ENCODE results near the gene INSYN2A.

The INSYN2A gene

DNA sequence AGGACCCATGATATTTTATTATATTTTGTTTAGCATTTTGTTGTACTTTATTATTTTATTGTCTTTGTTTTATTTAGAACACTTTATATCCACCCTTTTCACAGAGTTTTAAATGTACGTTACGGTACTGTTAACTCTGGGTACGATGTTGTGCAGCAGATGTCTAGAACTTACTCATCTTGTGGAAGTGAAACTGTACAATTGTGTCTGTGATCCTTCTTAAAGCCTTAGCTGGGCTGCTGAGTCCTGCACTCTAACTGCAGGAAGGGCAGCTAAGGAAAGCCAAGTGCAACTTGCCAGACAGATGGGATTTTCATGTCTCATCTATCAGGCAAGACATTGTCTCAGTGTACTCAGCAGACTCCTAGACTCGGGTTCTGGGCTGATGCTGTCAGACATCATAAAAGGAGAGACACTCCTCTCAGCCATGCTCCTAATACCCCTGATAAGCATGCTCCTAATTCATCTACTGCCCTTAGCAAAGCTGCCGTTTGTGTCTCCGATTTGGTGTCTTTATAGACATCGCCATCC lies 14.6 kb upstream of the INSYN2A start:
- no peak for TF ChIP-seq ZFX (IDR thresholded peaks at IDR 0.05)
- TF ChIP-seq, protein P1, sequence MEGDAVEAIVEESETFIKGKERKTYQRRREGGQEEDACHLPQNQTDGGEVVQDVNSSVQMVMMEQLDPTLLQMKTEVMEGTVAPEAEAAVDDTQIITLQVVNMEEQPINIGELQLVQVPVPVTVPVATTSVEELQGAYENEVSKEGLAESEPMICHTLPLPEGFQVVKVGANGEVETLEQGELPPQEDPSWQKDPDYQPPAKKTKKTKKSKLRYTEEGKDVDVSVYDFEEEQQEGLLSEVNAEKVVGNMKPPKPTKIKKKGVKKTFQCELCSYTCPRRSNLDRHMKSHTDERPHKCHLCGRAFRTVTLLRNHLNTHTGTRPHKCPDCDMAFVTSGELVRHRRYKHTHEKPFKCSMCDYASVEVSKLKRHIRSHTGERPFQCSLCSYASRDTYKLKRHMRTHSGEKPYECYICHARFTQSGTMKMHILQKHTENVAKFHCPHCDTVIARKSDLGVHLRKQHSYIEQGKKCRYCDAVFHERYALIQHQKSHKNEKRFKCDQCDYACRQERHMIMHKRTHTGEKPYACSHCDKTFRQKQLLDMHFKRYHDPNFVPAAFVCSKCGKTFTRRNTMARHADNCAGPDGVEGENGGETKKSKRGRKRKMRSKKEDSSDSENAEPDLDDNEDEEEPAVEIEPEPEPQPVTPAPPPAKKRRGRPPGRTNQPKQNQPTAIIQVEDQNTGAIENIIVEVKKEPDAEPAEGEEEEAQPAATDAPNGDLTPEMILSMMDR (conservative IDR thresholded peaks at IDR 0.05) = no peak
- H3K27ac ChIP-seq = no peak overlapping the region

DNA sequence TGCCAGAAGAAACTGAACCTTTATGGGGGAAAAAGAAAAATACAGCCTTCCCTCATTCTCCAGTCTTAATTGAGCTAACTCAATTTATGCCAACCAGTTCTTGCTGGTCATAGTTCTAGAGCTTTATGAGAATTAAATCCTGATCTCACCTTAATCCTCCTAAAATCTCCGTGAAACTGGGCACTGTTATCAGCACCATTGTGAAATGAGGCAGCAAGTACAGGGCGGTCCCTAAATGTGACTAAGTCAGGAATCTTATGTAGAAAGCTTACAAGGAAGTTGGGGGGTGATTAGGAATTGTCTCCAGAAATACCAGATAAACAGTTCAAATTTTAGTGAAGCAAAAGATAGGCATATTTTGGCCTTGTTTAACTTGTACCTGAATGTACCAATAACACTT lies 10.7 kb upstream of the INSYN2A start:
- no peak for TF ChIP-seq ZFX (IDR thresholded peaks at IDR 0.05)
- TF ChIP-seq, protein P1 (conservative IDR thresholded peaks at IDR 0.05) = no peak
- no peak overlapping the region for H3K27ac ChIP-seq

DNA sequence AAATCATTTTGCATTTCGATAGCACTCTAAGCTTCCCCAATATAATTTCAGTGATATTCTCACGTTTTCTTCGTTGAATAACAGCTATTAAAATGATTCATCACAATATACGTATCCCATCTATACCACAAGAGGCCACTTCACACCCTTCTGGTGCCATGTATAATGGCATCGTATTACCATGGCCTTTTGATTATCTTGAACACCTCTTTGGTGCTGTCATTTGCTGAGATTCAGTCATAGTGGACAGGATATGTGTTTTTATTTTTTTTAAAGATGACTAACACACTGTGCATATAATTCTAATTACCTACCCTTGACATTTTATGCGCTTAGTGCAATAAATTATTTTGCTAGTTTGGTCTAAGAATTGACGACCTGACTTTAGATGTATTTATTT lies 6.7 kb upstream of the INSYN2A start:
- TF ChIP-seq, protein P1 (conservative IDR thresholded peaks at IDR 0.05) = no peak
- TF ChIP-seq ZFX (IDR thresholded peaks at IDR 0.05) = no peak
- no peak overlapping the region for H3K27ac ChIP-seq

DNA sequence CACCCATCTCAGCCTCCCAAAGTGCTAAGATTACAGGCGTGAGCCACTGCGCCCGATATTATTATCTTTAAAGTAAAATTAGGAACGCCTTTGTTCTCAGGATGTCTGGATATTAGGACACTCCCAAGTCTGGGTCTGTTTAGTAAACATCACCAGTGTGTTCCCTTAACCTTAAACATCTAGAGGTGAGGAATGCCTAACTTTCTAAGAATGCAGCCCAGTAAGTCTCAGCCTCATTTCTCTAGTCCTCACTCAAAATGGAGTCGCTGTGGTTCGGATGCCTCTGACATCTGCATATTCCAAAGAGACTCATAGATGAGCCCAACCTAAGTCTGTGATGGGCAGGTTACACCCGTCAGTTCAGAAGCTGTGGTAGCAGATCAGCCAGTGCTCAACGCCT lies 4.3 kb upstream of the INSYN2A start:
- no peak for TF ChIP-seq ZFX (IDR thresholded peaks at IDR 0.05)
- TF ChIP-seq, protein P1 (conservative IDR thresholded peaks at IDR 0.05) = no peak
- no peak overlapping the region for H3K27ac ChIP-seq

DNA sequence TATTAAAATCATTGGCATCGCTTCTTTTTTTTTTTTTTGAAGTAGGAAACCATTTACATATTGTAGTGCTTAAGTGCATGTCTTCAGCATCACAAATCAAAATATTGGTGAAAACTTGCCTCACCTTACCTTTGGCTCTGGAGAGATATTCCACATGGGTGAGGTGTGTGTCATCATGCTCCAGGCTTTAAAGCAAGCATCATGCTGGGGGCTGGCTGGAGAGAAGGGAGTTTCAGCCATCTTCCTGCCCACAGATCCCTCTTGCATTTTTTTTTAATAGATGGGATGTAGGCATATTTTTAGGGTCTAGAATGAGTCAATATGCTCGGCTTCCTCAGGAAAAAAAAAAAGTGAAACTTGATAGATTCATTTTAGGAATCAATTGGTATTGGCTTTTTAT lies 2.3 kb upstream of the INSYN2A start:
- TF ChIP-seq, protein P1 (conservative IDR thresholded peaks at IDR 0.05) = peak; percentile 18
- TF ChIP-seq ZFX (IDR thresholded peaks at IDR 0.05) = no peak

DNA sequence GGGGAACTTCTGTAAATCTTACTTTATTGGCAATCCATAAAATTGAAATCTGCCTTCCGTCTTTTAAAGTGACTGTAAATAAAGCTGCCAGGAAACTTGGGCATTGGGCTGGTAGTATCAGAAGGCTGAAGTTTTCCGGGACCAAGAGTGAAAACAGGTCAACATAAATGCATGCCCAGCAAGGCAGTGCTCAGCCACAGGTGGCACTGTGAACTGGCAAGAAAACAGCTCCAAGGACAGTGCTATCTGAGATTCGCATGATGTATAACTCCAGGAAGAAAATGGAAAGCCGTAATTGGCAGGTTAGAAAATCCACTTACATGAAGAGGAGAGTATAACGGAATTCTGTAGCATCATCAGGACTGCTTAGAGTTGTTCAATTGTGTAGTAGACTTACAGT lies 1.9 kb upstream of the INSYN2A start:
- TF ChIP-seq, protein P1 (conservative IDR thresholded peaks at IDR 0.05) = peak; percentile 37
- TF ChIP-seq ZFX (IDR thresholded peaks at IDR 0.05) = no peak
- H3K27ac ChIP-seq = no peak overlapping the region

More for the DNA sequence above, 2.3 kb upstream of the INSYN2A start:
- H3K27ac ChIP-seq = no peak overlapping the region

DNA sequence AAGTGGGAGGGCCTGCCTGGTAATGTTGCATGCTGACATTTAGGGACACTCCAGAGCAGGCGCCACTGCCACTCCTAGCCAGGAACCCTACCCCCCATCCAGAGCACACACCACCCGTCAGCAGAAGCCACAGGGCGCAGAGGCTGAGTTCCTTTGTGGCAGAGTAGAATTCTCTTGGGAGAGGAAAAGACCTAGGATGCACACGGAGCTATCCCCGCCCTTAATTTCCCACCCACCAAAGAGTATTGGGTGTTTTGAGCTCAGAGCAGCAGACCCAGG lies 702 bp upstream of the INSYN2A start:
- TF ChIP-seq, protein P1 (conservative IDR thresholded peaks at IDR 0.05) = no peak
- no peak for TF ChIP-seq ZFX (IDR thresholded peaks at IDR 0.05)
- H3K27ac ChIP-seq = no peak overlapping the region

Data from C4-2B (cell line).